T-helper 2 cell treated with Interferon-gamma antibody and Interleukin-4, amounts not matched to agents 100 ng/mL and 5 ng/mL, for 36 hours (primary cell): ENCODE measurements around the gene CPXM2. TPM values are rescaled to one million over a fixed set of nuclear protein-coding genes. Genes with fewer than 3 reads are reported as not detected.

Source experiments
- intact Hi-C: fragments of 100-400 bp; cut with micrococcal nuclease; formaldehyde crosslinking; loops from one replicate; pipeline ENCODE4 v1.15.1; 2023
- total RNA-seq: library from RNA; stranded (reverse); gene quantifications from 2 replicates; pipeline ENCODE4 v1.2.3, GENCODE V29; 2022

The CPXM2 gene
- total RNA-seq, 1 donor from 2014 or later = not detected

DNA sequence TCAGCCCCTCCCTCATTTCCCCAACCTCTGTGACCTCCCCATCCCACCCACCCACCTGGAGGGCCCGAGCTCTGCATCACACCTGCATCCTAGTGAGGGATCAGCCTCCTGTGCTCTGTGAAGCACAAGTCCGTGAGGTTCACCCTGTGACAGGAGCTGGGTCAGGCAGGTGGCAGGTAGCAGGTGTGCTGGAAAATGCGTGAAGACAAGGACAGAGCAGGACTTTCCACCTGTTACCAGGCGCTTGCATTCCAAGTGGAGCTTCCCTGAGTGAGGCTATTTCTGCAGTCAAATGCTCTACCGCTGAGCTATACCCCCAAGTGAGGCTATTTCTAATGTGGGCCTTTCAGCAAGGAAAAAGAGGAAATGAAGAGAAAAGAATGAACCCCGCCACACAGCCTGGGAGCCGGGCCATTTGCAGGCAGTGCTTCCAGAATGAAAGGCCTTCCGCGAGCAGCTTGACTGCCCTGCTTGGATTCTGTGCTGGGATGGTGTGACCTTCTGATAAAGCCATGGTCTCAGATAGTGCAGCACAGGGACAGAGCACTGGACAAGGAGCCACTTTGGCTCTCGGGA lies 13.3 kb upstream of the CPXM2 start:
- intact Hi-C loops = no loop called here

DNA sequence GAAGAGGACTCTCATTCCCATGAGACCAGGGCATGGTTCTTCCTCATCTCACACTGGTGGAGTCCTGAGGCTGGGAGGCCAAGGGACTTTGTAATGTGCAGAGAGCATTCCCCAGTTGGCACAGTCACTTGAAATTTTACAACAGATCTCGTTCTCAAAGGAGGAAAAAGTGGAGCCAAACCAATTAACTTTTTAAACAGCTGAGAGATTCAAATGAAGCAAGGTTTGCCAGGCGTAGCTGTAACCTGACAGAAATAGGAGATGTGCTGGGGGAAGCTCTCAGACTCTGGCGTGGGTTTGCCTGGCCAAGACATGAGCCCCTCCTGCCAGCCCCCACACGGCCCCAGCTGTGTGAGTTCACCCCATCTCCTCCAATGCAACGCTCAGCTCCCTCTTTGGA lies 12.0 kb upstream of the CPXM2 start:
- intact Hi-C loops = no loop called here

GRCh38 chr10:123901621-123902020 lies 10.0 kb upstream of the CPXM2 start:
- intact Hi-C loops = no loop called here

GRCh38 chr10:123897146-123897545 lies 5.5 kb upstream of the CPXM2 start:
- intact Hi-C loops = no loop called here

DNA sequence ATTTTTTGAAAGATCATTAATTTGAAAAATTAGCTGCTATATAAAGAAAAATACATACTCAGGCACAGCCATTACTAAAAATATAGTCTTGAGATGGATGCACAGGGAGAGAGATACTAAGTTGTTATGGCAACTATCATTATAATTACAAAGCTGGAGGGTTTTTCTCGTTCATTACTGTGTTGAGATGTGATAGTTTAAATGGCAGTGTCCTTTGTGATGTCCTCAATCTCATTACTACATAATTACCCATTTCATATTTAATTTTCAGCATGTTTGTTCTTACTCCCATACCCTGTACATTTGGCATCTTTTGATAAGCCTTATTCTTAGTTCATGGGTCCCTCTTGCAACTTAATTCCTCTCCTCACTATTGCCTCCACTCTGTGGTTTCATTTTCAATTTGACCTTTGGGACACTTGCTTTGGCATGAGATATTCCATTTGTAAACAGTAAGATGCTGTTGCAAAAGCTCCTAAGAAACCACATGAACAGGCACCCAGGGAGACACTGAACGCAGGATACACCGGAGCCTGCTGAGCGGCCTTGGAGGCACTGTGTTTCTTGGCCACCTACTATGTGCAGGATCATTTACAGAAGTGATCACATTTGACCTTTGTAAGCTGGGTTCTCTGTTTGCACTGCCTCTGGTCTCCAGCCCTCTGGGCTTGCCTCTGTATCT lies 4.8 kb upstream of the CPXM2 start:
- intact Hi-C loops = no loop called here

- intact Hi-C loops = no loop called here
These were observed 2.0 kb upstream of the CPXM2 start for GRCh38 chr10:123893651-123894050.

DNA sequence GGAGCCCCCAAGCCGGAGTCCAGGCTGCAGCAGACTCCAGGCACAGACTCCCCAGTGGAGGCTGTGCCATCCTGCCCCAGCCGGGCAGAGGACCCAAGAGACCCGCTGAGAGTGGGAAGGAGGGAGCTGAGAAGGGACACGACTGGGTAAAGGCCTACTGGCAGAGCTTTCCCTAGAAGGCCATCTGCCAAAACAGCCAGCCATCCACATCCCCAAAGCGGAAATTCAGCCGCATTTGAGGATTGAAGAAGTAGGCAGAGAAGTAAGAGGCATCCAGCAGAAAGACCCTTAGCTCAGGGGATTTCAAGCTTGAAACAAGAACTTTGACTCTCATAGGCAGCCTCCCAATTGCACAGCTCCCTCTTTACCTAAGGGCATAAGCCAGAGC lies 857 bp downstream of the CPXM2 start:
- intact Hi-C loops = no loop called here

DNA sequence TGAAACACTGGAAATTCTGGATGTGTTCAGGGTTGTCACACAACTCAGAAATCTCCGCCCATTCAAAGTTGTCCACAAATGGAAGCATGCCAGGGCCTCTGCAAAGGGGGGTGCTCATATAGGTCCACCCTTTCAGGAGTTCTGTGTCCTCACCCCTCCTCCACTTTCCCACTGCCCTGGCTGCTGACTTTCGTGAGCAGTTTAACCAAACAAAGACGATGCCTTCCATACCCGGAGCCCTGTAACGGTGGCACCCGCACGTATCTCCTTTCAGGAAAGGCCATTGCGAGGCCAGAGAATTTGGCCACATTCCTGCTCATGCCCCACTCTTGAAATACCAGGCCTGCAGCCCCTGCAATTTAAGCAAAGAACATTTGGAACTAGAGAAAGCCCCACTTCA lies 1.4 kb downstream of the CPXM2 start:
- intact Hi-C loops = no loop called here

- intact Hi-C loops = no loop called here
These were observed 1.8 kb downstream of the CPXM2 start for GRCh38 chr10:123889821-123890220.

DNA sequence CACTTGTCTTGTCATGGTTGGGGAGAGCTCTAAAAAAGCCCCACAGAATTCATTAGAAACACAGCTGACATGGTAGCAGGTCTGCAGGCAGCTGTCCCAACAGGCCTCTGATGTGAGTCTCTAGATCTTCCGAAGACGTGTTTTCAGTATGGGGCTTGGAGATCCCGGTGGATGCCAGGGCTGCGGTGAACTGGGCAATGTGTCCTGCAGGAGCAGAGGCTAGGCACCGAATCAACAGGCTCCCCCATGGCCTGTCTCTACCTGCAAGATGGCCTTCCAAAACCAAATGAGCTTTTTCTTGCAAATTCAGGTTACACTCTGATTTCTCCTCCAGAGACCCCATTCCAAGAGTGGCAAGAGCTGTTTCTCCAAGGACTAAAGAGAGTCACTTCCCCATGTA lies 2.9 kb downstream of the CPXM2 start:
- intact Hi-C loops = no loop called here

DNA sequence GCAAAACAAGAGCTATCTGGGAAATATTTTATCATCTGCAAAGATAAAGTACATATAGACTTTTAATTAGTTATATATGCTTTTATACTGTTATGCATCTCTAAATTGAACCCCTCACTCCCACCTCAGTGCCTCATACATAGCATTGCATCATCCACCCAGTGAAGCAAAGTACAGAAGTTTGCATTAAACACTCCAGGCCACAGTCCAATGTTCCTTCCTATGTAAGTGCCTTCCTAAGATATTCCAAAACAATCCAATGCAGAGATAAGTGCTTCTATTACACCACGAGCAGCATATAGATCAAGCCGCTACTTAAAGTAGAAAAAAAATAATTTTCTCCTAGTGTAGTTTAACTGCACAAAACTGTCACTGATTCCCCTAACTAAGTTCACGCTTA lies 3.4 kb downstream of the CPXM2 start:
- intact Hi-C loops = no loop called here

DNA sequence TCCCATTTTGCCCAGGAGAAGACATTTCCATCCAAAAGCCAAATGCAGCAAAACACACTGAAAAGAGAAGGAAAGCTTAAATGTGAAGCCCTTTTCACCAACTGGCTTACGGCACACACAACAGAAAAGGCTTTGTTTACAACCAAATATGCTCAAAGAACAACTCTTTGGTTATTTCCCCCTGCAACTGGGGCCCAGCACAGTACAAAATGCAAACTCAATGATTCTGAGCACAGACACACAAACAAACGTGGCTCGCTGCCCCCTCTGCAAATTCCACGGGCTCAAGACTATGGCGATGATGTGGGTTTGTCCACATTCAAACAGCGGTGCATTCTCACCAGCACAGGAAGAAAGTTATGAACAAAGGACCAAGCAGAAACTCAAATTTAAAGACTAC lies 5.3 kb downstream of the CPXM2 start:
- intact Hi-C loops = no loop called here

- intact Hi-C loops = no loop called here
These were observed 6.0 kb downstream of the CPXM2 start for GRCh38 chr10:123885406-123886170.

DNA sequence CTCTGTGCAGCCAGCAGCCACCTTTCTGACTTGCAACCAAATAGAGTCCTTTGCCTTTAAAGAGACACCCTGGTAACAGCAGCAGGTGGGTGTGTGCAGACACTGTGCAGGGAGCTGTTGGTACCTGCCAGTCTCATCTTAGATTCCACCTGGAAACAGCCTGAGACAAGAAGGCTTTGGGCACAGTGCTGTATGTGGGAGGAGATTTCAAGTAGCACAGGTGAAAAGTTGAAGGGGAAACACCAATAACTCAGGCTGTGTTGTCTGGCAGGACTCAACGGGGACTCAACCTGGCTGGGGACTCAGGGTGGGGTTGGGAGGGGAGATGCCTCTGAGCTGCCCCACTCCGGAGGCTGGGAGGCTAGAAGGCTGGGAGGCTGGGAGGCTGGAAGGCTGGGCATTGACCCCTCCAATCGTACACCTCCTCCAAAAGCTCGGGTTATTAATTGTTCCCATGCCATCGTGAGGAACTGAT lies 6.7 kb downstream of the CPXM2 start:
- intact Hi-C loops = no loop called here

GRCh38 chr10:123884351-123884906 lies 7.2 kb downstream of the CPXM2 start:
- intact Hi-C loops = no loop called here

DNA sequence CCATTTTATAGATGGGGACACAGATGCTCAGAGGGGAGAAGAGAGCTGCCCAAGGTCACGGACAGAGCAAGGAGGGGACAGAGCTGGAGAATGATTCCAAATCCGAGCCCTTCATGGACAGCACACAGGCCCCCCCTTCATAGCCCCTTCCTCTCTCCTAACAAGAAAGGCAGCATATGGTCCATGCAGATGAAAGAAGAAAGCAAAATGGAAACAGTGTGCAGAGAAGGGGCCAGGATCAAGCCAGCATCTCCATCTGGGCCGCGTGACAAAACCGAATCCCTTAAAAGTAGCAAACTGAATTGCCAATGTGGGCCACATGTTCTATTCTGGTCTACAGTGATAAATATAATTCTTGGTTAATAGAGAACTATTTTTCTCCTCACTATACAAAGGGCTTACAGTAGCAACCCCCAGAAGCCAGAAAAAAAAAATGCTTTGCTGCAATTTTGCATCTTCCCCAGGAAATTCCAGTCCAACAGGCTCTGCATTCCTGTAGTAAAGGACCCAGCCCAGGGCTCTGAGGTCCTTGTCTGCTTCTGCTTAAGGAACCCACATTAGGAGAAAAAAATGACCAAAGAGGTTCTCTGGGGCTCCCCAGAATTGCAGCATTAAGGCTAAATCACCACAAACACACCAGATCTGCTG lies 7.8 kb downstream of the CPXM2 start:
- intact Hi-C loops = no loop called here

- intact Hi-C loops = no loop called here
These were observed 8.7 kb downstream of the CPXM2 start for GRCh38 chr10:123882681-123883445.

GRCh38 chr10:123882177-123882576 lies 9.4 kb downstream of the CPXM2 start:
- intact Hi-C loops = no loop called here

DNA sequence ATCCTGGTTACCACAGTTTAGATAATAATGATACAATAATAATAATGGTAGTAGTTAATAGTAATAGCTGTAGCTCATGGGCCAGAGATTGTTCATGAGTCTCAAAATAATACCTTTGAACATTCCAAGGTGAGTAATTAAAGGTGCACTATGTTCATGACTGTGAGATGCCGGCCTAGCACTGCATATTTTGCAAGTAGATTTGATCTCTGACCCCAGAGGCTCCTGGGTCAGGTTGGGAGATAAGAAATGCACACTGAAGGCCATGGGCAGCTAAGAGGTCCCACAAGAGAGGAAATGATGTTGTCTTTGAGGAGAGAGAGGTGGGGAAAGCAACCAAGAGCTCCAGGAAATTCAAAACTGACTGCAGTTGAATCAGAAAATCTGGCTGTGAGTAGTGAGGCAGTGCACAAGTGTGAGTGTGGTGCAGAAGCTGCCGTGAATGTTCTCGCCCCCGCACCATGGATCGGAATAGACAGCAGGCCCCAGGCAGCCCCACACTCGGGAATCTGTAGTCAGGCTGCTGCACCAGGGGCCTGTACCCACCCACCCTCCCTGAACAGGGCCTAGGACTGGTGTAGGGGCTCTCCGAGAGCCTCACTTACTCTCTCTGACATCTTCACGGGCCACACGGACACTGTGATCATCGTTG lies 11.9 kb downstream of the CPXM2 start:
- intact Hi-C loops = no loop called here

DNA sequence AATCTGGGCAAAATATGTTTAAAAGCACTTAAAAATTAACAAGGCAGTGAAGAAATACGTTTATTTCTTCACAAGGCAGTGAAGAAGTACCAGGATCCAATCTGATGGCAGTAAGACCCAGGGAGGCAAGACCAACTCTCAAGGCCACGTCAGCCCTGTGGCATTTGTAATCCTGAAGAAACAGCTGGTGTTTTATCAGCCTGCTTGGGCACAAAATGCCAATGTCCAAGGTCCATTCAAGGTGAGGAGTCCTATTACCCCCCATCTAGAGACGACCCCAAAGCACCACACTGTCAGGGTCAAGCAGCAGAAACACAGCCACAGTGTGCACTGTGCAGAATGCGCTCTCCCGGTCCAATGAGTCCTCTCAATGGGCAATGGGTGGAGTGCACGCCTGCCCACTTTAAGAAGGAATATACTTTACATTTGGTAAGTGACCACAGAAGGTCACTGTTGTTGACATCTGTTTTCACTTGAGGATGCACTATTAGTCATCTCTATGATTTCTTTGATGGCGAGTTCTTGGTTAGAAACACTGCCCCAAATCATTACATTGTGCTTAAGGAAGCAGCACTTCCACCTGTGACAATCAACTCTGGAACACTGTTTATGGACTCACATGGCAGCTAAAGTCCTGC lies 12.8 kb downstream of the CPXM2 start:
- intact Hi-C loops = no loop called here
